ENCODE results near the gene SHISAL1.
"Not testable (repeated sequence)": the region's sequence is repeated elsewhere in the genome, so short reads cannot be mapped to it uniquely, and the experiment has no call there.

The SHISAL1 gene

DNA sequence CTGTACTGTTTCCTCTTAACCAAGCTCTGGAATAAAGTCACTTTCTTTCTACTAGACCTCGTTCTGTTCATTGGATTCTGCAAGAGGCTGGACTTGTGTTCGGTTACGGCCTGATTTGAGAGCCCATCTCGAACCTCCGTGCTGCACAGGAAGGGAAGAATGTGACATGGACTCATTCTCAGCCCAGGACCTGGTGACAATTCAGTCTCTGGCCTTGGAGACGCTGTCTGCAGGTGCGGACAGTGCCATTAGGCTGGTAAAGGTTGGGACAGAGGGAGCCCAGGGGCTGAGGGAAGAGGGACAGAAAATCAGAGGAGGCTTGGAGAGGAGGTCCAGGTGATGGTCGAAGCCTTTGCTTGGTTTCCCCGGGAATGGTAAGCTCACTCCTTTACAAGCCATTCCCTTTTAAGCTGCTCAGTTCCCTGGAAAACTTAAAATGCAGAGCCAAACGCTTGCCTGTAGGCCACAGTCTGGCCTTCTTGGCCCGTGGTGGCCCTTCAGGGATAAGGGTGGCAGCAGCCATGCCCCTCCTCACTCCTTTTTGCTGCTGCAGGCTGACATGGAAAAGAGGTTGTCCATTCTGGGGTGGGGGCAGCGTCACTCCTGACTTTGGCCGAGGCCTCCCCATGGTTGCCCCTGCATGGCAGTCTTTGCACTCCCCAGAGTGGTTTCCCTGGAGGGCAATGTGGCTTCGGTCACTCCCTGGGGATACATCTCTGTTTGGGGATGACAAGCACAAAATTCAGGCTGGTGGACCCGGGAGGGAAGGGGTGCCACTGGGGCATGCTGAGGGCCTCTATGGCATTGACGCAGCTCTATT, 52.3 kb downstream of the SHISAL1 start:
- no peak for DNase-seq (ENCODE audit: low spot score)

DNA sequence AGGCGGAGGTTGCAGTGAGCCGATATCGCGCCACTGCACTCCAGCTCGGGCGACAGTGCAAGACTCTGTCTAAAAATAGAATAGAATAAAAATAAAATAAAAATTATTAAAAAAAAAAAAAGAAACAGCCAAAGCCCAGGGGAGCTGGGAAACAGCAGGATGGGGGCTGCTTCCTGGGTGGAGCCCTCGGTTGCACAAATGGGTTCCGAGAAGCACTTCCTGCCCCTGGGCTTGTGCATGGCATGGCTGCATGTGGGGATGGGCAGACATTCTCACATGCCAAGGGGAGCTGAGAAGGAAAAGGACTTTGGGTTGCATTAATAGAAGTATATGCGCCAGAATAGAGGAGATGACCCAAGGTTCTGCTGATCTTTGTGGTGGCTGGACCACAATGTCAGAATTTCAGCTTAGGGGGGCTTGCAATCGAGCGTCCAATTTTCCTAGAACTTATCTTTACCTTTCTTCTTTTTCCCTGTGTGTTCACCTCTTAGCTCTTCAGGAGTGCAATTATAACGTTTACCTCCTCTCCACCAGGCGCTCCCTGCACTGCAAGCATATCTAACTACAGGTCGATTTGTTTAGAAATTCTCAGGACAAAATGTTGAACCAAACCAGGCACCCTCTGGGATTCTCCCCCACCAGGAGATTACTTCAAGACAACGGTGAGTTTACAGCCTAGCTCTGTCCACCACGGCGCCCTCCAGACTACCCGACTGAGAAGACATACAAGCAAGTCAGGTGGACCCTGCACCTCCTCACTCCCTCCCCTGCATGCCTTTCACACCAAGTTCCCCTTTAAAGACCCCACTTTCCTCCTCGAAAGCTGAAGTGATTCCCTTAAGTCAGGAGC, 53.2 kb downstream of the SHISAL1 start:
- no peak for DNase-seq (ENCODE audit: low spot score)

DNA sequence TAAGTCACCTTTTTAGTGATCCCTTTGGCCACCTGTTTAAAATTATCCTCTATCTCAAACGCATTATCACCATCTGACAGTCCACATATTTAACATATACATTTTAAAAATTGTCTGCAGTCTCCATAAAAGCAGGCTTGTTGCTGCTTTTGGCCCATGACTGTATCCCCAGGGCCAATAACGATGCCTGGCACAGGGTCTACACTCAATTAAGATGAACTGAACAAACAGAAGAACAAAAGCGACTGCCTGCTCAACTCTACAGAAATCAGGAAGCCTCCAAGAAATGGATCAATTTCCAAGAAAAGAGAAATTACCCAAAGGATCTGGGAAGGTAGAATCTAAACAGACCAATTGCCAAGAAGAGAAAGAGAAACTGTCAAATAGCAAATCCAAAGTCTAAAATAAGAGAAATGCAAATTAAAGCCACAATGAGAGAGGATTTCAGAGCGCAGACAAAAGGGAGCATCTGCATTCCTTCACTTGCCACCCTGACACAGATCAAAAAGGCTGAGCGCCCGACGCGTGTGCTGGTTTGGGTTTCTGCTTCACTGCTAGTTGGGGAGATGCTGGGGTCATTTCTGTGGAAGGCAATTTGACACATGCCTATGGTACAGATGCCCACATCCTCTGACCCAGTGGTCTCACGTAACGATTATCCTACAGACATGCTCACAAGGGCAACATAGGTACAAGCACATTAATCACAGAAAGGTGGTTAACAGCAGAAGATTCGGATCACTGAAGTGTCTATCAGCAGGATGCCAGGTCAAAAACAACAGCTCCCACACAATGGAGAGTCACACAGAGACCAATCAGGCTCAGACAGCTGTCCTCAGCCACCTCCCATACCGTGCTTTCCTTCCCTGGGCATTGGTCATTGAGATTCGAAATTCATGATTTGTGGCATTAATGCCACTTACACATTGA, 55.9 kb downstream of the SHISAL1 start:
- no peak for DNase-seq (ENCODE audit: low spot score)

DNA sequence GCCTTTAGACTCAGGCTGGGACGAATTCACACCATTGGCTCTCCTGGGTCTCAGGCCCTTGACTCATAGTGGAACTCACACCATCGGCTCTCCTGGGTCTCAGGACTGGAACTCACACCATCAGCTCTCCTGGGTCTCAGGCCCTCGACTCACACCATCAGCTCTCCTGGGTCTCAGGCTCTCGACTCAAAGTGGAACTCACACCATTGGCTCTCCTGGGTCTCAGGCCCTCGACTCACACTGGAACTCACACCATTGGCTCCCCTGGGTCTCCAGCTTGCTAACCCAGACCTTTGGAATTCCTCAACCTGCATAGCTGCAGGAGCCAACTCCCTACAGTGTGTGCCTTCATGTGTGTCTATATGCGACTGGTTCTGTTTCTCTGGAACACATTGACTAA, 56.7 kb downstream of the SHISAL1 start:
- no peak for DNase-seq (ENCODE audit: low spot score)

DNA sequence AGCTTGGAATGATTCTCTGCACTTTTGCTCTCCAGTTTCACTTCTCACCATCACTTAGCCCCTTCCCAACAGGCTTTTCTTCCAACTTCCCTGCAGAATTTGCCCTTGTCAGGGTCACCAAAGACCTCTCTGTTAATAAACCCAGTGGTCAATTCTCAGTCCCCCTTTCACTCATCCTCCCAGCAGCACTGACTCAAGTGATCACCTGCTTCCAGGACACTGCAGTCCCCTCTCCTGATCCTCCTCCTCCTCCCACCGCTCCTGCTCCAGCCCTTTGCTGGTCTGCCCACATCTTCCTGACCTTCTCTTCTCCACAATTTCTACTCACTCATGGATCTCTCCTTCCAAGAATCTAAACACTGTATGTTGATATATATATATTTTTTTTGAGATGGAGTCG, 57.9 kb downstream of the SHISAL1 start:
- no peak for DNase-seq (ENCODE audit: low spot score)

DNA sequence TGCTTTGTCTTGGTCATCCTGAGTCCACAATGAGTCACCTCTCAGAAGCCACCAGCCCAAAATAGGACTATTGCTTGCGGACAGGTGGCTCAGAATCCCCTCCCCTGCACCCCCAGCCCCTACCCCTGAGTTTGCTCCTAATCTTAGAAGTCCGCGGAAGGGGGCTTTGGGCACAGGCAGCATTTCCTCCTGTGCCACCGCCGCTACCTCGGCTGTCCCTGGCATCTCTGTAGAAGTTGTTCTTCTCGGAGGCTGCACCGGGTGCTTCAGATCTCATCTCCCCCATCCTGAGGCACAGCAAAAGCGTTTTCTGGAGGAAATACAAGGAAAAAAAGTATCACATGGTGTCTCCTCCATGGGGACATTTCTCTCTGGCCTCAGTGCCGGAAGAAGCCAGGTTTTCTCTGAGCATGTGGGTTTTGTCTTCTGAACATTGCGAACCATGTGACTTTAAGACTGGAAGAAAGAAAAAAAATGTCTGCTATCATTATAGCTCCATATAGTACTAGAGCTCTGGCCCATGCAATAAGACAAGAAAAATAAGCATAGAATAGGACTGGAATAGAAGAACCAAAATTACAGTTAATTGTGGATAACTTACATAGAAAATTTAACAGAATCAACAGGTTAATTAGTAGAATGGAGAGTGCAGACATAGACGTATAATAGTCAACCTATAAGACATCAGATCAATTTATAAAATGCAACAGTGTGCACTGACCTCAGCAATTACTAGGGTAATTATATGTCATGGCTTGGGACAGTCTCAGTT, 63.2 kb downstream of the SHISAL1 start:
- no peak for DNase-seq (ENCODE audit: low spot score)

DNA sequence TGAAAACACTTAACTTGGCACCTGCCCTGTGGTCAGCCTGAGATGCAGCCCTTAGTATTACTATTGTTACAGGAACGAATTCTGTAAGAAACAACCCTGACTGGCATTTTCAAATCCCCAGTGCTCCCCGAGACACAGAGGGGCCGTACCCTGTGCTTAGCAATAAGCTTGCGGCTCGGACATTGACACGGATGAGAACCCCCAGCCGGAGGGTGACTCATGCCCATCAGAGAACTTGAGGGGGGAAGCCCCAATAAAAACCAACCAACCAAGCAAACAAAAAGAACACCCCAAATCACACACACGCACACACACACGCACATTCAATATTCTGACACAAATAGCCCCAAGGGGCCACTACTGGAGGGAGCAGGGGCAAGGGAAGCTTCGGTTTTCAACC, 63.8 kb downstream of the SHISAL1 start:
- DNase-seq (ENCODE audit: low spot score) = no peak

DNA sequence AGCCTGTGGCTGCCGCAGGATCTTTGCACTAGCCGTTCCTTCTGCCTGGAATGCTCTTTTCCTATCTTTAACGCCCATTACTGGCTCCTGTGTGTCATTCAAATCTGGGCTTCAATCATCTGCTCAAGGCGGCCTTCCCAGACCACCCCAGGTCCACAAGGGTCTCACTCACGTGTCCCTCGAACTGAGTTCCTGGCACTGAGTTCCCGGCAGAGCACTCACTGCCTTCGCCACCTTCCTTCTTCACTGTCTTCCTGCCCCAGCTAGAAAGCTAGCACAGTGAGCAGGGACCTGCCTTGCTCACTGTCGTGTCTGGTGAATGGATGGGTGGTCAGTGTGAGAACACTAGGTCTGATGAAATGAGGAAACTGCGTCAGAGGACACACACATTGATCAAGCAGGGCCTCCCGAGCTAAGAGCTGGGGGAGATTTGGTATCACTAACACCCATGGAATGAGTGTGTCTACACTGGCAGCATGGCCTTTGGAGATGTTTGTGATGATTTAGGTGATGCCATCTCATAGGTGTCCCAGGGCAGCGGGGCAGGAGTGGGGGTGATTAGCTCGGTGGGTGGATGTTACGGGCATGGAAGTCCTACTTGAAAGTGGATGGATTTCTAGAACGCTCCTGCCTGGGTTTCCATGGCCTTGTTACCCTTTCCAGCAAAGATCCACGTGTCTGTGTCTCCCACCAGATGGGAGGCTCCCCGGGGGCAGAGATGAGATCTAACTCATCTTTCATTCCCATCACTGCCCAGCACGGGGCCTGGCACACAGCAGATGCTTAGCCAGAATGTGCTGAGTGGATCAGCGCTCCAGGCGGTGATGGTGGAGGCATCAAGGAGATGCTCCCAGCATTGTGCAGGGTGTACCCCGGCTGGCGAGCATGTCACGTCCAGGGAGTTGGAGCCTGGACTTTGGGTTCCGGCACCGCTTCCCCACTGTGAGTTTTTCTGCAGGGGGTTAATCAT, 64.5 kb downstream of the SHISAL1 start:
- DNase-seq (ENCODE audit: low spot score) = no peak

DNA sequence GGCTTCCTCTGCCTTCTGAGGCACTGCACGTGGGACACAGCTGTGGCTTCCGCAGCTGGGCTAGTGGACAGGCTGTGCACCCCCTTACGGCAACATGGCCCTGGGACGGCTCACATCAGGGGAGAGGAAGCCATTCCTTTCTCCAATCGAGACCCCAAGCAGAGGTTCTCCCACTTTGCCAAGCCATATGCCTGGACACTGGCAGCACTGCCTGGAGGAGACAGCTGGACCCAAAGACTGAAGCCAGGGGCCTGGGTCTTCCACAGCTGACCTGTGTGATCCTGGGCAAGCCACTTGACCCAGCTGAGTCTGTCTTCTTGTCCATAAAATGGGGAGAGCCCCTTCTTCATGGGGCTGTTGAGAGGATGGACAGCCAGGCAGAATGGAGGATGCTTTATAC, 65.4 kb downstream of the SHISAL1 start:
- no peak for DNase-seq (ENCODE audit: low spot score)

DNA sequence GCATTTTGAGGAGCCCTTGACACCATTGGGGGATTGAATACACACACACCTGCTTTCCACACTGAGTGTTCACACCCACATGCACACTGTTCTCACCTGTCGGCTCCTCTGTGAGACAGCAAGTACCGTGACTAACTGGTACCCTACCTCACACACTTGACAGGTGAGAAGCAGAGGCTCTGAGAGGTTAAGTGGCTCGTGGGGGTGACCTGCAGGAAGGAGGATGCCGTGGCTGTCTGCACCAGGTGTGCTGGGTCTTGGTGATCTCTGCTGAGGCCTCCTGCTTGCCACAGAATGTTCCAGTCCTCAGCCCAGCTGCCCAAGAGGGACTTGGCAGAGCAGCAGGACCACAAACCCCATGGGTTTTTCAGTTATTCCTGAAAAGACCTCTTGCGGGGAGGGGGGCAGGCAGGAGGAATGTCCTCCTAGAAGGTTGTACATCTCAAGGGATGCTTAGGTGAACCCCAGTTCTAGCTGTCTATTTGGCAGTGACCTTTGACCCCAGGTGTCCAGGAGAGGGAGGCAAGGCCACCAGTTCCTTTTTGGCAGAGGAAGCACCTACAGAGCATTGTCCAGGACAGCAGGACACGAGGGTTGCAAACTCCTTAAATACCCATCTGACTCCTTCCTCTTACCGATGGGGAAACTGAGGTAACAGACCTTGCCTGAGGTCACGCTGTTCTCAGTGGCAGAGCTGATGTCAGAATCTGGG, 66.0 kb downstream of the SHISAL1 start:
- no peak for DNase-seq (ENCODE audit: low spot score)

DNA sequence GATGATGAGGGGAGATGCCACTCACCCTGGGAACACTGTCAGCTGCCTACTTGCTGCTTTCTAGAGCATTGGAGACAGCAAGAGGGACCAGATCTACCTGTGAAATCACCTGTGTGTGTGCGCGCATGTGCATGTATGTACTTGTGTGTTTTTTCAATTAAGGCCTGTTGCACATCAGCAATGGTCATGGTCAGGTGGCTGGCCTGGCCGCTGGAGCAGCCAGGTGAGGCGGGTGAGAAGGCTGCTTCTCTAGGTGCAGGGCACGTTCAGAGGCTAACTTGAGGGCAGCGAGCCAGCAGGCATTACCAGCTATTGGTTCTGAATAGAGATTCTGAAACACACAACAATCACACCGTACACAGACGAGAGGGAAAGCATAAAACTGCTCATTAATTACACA, 66.9 kb downstream of the SHISAL1 start:
- DNase-seq (ENCODE audit: low spot score) = no peak

DNA sequence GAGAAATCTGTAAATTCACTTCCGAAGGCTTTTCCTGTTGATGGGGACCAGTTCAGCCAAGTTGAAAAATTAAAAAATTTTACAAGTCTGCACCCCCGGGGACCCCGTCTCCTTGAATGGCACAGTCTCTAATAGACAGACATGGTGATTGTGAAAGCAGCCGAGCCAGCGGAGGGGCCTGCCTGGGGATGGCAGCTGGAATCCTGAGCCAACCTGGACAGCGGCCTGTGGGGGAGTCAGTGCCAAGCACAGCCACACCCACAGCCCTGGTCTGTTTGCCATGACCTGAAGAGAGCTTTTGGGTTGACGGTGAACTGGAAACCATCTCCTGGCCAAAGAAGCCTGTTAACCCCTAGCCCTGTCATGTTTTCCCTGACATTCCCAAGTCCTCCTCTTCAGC, 67.3 kb downstream of the SHISAL1 start:
- no peak for DNase-seq (ENCODE audit: low spot score)

DNA sequence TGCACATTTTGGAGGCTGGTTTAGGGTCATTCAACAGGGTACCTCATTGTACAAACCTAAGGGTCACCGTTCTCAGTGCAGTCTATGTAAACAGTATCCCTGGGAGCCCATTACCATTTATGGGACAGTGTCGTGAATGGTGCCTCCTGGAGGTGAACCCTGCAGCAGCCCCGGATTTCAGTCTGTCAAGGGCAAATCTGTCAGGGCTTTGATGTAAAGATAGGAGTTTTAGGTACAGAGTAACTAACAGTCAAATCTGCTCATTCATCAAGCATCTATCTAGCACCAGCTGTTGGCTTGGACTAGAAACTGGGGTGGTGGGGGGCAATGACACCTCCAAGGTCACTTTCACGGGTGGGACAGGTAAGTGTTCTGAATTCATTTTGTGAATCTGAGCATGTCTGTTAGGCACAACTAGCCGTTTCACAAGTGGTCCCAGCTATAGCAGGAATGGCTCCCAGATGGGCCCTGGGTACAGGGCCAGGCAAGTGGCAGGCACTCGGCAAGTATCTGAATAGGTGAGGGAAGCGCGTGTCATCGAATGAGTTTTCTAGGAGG, 68.4 kb downstream of the SHISAL1 start:
- no peak for DNase-seq (ENCODE audit: low spot score)

DNA sequence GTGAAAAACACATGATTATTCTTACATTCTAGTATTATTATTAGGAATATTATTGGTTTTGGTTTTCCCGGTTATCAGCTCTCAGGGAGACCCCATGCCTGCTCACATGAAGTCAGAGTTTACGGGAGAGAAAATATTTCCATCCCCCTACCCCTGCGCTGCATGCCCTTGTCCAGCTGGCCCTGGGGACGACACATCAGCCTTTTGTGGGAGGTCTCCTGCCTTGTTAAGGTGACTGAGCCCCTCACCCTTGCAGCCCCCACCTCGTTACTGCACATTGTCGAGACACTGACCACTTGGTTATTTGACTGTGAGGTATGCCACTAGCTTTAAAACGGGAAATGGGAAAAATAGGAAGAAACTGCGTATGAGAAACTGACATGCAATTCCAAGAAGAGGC, 69.0 kb downstream of the SHISAL1 start:
- DNase-seq (ENCODE audit: low spot score) = no peak

DNA sequence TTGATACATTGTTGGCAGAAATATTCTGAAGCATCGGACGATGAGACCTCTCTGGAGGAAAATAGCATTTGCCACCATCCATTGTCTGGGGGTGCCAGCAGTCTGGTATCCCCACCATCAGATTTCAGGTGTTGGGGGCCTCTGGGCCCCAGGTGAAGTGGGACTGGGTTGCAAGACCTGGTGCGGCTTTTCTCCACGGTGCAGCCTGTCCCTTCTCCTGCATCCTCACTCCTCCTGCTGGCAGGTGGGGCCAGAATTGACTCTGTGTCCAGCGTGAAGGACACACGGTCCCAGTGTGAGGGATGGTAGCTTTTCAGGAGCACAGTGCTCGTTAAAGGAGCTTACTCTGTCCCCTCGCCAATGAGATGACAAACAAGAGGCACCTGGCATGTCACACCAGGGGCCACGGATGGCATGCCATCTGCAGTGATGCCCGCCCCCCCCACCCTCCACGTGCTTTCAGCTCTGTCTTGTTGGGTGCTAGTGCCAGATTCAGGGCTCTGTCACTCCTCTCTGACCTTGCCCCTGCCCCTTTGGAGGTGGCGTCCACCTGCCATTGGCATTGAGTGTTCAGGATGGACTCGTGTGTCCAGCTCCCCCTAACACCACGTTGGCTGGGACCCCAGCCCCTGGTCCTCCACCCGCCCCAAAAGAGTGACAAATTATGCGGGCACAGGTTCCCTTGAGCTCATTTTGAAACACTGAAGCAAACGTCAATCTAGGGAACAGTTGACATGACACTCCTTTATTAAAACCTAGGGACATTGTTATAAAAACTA, 69.6 kb downstream of the SHISAL1 start:
- DNase-seq (ENCODE audit: low spot score) = no peak

DNA sequence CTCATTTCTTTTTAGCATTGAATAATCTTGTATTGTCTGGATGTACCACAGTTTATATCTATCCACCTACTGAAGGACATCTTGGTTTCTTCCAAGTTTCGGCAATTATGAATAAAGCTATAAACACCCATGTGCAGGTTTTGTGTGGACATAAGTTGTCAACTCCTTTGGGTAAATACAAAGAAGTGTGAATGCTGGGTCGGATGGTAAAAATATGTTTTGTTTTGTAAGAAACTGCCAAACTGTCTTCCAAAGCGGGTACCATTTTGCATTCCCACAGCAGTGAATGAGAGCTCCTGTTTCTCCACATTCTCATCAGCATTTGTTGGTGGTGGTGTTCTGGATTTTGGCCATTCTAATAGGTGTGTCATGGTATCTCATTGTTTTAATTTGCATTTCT, 71.6 kb downstream of the SHISAL1 start:
- not testable (repeated sequence) for DNase-seq (ENCODE audit: low spot score)

DNA sequence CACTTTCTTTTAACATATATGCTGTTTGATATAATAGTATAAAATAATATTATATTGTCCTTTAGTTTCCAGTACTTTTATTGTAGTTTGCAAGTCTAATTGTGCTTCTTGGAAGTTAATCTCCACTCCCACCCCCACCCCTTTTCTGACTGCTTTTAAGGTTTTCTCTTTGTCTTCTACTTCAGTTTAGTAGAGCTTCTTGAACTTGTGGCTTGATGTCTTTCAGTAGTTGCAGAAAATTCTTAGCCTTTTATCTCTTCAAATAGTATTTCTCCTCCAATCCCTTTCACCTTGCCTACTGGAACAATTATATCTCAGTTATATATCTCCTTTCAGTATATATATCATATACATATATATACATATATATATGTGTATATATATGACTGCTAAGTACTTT, 75.5 kb downstream of the SHISAL1 start:
- no peak for DNase-seq (ENCODE audit: low spot score)

DNA sequence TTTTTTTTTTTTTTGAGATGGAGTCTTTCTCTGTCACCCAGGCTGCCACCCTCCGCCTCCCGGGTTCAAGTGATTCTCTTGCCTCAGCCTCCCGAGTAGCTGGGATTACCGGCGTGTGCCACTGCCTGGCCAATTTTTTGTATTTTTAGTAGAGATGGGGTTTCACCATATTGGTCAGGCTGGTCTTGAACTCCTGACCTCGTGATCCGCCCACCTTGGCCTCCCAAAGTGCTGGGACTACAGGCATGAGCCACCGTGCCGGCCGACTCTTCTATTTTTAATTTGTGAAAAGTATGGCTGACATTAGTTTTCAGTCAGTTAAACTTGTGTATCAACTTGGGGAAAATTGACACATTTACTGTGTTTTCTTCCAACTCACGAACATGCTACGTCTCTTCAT, 78.4 kb downstream of the SHISAL1 start:
- not testable (repeated sequence) for DNase-seq (ENCODE audit: low spot score)

DNA sequence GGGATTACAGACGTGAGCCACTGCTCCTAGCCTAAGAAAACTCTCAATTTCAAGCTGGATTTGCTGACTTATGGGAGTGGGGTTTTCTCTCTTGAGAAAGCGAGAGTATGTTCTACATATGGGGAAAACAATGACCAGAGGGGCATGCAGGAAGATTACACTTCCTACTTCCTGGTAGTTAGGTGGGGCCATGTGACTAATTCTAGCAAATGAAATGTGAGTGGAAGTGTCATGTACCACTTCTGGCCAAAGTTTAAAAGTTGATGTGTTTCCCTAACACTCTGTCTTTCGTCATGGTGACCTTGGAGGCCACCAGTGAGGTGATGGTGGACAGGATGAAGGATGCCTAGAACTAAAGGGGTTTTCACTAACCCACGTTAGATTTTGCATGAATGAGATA, 81.5 kb downstream of the SHISAL1 start:
- DNase-seq (ENCODE audit: low spot score) = no peak
